ENCODE data around the gene PGM5. TPM values are rescaled to one million over a fixed set of nuclear protein-coding genes. Genes with fewer than 3 reads are reported as not detected.

The PGM5 gene
- total and polyA plus RNA-seq, 2 donors (not counting 3 experiments of a cell fraction or from before 2014, with no cell fraction given), result 0.14 to 1.9 TPM

DNA sequence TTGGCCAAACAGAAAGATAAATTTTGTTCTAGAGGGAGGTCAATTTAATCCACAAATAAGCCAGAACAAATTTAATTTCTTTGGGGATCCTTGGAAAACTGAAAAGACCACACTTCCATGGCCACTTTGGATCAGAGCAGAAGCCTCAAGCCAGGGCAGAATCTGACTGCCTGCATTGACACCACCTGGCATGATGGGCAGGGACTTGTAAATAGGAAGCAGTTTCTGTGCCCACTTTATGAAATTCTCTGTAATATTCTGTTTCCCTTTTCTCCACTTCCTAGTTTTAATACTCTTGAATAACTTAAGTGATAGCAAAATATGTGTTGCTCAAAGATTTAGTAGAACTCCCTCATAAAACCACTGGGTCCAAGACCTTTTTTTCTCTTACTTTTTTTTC, 191.0 kb downstream of the PGM5 start:
- dilution Hi-C loops (cut with MboI; ENCODE audit: extremely low pct_ligation_motif_present, low sequenced_read_pairs), result no loop called here
- POLR2A ChIA-PET, result no interaction called here
- FAIRE-seq, result no peak

More for the DNA sequence above, 191.0 kb downstream of the PGM5 start:
- Histone ChIP-seq H3K27me3 (ENCODE audit: control insufficient read depth in 2 of 2, insufficient read depth in 2 of 2, low read length in 2 of 2) (no peaks in the 10 kb centered on the region), H3K4me1 (ENCODE audit: control insufficient read depth, extremely low read depth, insufficient read depth, low read length) (no peaks in the 10 kb centered on the region), H3K9ac (replicated peaks; ENCODE audit: extremely low read depth, insufficient read depth, low read length) (no peak overlapping the region), H3K27ac (ENCODE audit: insufficient read depth, low read depth, low read length) (no peak overlapping the region), H3K36me3 (ENCODE audit: control insufficient read depth in 2 of 2, extremely low read depth in 1 of 2, insufficient read depth in 2 of 2, low read length in 2 of 2) (no peaks in the 10 kb centered on the region), H3K4me3 (replicated peaks in 1 of 3; ENCODE audit: insufficient read depth in 1 of 3, low read depth in 1 of 3, low read length in 3 of 3) (no peak overlapping the region), H3K79me2 (ENCODE audit: control insufficient read depth, insufficient read depth, low read length) (no peaks in the 10 kb centered on the region), H3K9me3 (replicated peaks; ENCODE audit: control insufficient read depth, insufficient read depth, low read length) (no peaks in the 10 kb centered on the region), H4K20me1 (replicated peaks; ENCODE audit: control insufficient read depth, extremely low read depth, insufficient read depth, low read length) (no peaks in the 10 kb centered on the region), H2AFZ (ENCODE audit: low read depth, low read length) (no peak overlapping the region), H3K4me2 (ENCODE audit: insufficient read depth, low read length) (no peak overlapping the region), H3K9me1 (replicated peaks; ENCODE audit: control insufficient read depth, extremely low read depth, insufficient read depth, low read length) (no peaks in the 10 kb centered on the region)
- no TSS peak for BruUV-seq (replicated peaks)
- TF ChIP-seq FOS (IDR thresholded peaks at IDR 0.05; ENCODE audit: borderline replicate concordance, insufficient read depth, low read length) (no peak), POLR2A (IDR thresholded peaks at IDR 0.05; ENCODE audit: low read depth, low read length) (no peak), JUN (IDR thresholded peaks at IDR 0.05; ENCODE audit: borderline replicate concordance, insufficient read depth, insufficient read length, low read depth) (no peak), MAX (IDR thresholded peaks at IDR 0.05; ENCODE audit: insufficient read depth, insufficient read length) (no peak), POLR2AphosphoS5 (IDR thresholded peaks at IDR 0.05; ENCODE audit: insufficient read depth, low read depth, low read length) (no peak), MYC (IDR thresholded peaks at IDR 0.05; ENCODE audit: low read depth, low read length) (no peak), GATA2 (IDR thresholded peaks at IDR 0.05; ENCODE audit: insufficient read depth, insufficient read length, low read depth, low read length) (no peak), CTCF (IDR thresholded peaks at IDR 0.05; ENCODE audit: extremely low read depth in 1 of 2, insufficient read depth in 1 of 2, low read depth in 1 of 2, low read length in 2 of 2) (no peak), EZH2 (IDR thresholded peaks at IDR 0.05; ENCODE audit: borderline replicate concordance, low read depth, low read length, severe bottlenecking) (no peak)
- no peak for DNase-seq (ENCODE audit: low read depth, low spot score)
- CTCF ChIA-PET, result no interaction called here
- intact Hi-C loops (cut with micrococcal nuclease), result no loop called here
